K562 (cell line): Measurements from ENCODE around the gene GLP1R. TPM values are rescaled to one million over a fixed set of nuclear protein-coding genes. Genes with fewer than 3 reads are reported as not detected.

ENCODE experiments used
- ATAC-seq: fragments of 200-7000 bp; cut with Tn5 transposase; 3 replicates; pipeline ENCODE4 v1.9.1; 2020; ENCODE audit warnings: moderate library complexity
- BruUV-seq: library from RNA; stranded (reverse); fragments of 400-500 nt; replicated peaks from 2 replicates; lab custom pipeline; 2021; lab: Mats Ljungman, UMichigan
- CTCF ChIA-PET: fragments of 300-600 bp; formaldehyde crosslinking; extraction: SDS; loops from one replicate; lab custom pipeline; 2021; ENCODE audit warnings: low intra/inter-chr PET ratio; lab: Yijun Ruan, JAX
- POLR2A ChIA-PET: fragments of 300-600, 350-650 bp; sonication (Branson Sonifier 250); formaldehyde crosslinking; extraction: SDS; loops from one replicate; lab custom pipeline; 2021; ENCODE audit warnings: antibody characterized with exemption, inconsistent platforms; lab: Yijun Ruan, JAX
- DNase-seq, 4 experiments: peaks; one replicate each; pipeline versions ENCODE4 v3.0.0 to v3.0.0-alpha.2; 2011 to 2018; ENCODE audit warnings: low spot score in 3 of 4, mixed read lengths in 3 of 4; ENCODE audit errors: extremely low read depth in 1 of 4
- FAIRE-seq: peaks from 2 replicates; lab custom pipeline; 2011; peaks lifted over from hg19 to GRCh38; lab: Jason Lieb, UNC
- H2AFZ ChIP-seq: 2 replicates; pipeline ENCODE4 v1.6.0; 2011; ENCODE audit warnings: low read depth, low read length, control low read depth, inconsistent platforms
- H3K27ac ChIP-seq: fragments of 200-600 bp; 3 replicates; pipeline ENCODE4 v1.8.0; 2011; ENCODE audit warnings: low read depth, mild to moderate bottlenecking, control low read depth, inconsistent platforms, low read length, moderate library complexity, mixed read lengths; ENCODE audit errors: extremely low read depth
- H3K27me3 ChIP-seq, 2 experiments: fragments of 300-600 bp in 1 of 2; 2 replicates in 1 of 2; 3 replicates in 1 of 2; pipeline versions ENCODE4 v1.6.0 to v1.8.0; 2011; ENCODE audit warnings: inconsistent platforms in 2 of 2, low read length in 2 of 2, mild to moderate bottlenecking in 1 of 2, mixed read lengths in 1 of 2, moderate library complexity in 1 of 2; ENCODE audit not compliant: control insufficient read depth in 2 of 2, insufficient read depth in 2 of 2
- H3K36me3 ChIP-seq: fragments of 300-600 bp; 3 replicates; pipeline ENCODE4 v1.8.0; 2011; ENCODE audit warnings: mild to moderate bottlenecking, low read length, inconsistent platforms; ENCODE audit not compliant: control insufficient read depth, insufficient read depth
- H3K4me1 ChIP-seq, 2 experiments: fragments of 200-600 bp in 1 of 2; replicated peaks in 1 of 2; 2 replicates in 1 of 2; 3 replicates in 1 of 2; pipeline versions ENCODE4 v1.5.1 to v1.8.0; 2011; ENCODE audit warnings: inconsistent platforms in 2 of 2, low read length in 2 of 2, mild to moderate bottlenecking in 1 of 2, mixed read lengths in 1 of 2, moderate library complexity in 1 of 2; ENCODE audit not compliant: control insufficient read depth in 2 of 2, insufficient read depth in 2 of 2
- H3K4me2 ChIP-seq: 2 replicates; pipeline ENCODE4 v1.6.1; 2011; ENCODE audit warnings: low read length, control low read depth, inconsistent platforms, mixed read lengths; ENCODE audit not compliant: insufficient read depth
- H3K4me3 ChIP-seq: fragments of 200-600 bp; sonication (generic), shearing (Covaris generic); 2 replicates; pipeline ENCODE4 v1.5.1; 2016; ENCODE audit warnings: control low read depth, inconsistent platforms
- H3K79me2 ChIP-seq: fragments of 200-600 bp; 3 replicates; pipeline ENCODE4 v1.8.0; 2011; ENCODE audit warnings: low read length, inconsistent platforms; ENCODE audit not compliant: control insufficient read depth, insufficient read depth
- H3K9ac ChIP-seq, 2 experiments: 2 replicates each; pipeline versions ENCODE4 v1.6.0 to v1.6.1; 2011; ENCODE audit warnings: low read depth in 2 of 2, low read length in 2 of 2, control low read depth in 1 of 2, inconsistent platforms in 1 of 2, mild to moderate bottlenecking in 1 of 2, mixed read lengths in 1 of 2; ENCODE audit not compliant: insufficient read depth in 1 of 2
- H3K9me1 ChIP-seq: one replicate; pipeline ENCODE4 v1.6.0; 2011; ENCODE audit warnings: inconsistent platforms, mild to moderate bottlenecking, low read length, moderate library complexity; ENCODE audit not compliant: control insufficient read depth, insufficient read depth
- H3K9me3 ChIP-seq: replicated peaks from 2 replicates; pipeline ENCODE4 v1.5.1; 2011; ENCODE audit warnings: low read depth, low read length, inconsistent platforms; ENCODE audit not compliant: control insufficient read depth, insufficient read depth
- H4K20me1 ChIP-seq: replicated peaks from 2 replicates; pipeline ENCODE4 v1.6.1; 2011; ENCODE audit warnings: low read length, inconsistent platforms, mixed read lengths; ENCODE audit not compliant: control insufficient read depth, insufficient read depth
- ATF1 ChIP-seq, 2 experiments: fragments of 450-650 bp in 1 of 2; IDR thresholded peaks; 2 replicates each; pipeline ENCODE4 v1.6.1; 2016; ENCODE audit warnings: missing compliant biosample characterization in 1 of 2, missing genetic modification characterization in 1 of 2
- BRCA1 ChIP-seq, 2 experiments: fragments of 450-650 bp in 1 of 2; sonication (generic) in 1 of 2; formaldehyde crosslinking in 1 of 2; IDR thresholded peaks; 2 replicates each; pipeline versions ENCODE4 v1.5.0 to v1.6.1; 2017 to 2020; ENCODE audit warnings: mild to moderate bottlenecking in 1 of 2, missing genetic modification reagents in 1 of 2
- CHD2 ChIP-seq: IDR thresholded peaks from 2 replicates; pipeline ENCODE4 v1.6.1; 2011; ENCODE audit warnings: low read depth, low read length
- GTF2A2 ChIP-seq: IDR thresholded peaks from 2 replicates; pipeline ENCODE4 v1.6.1; 2016; ENCODE audit warnings: mild to moderate bottlenecking, missing genetic modification characterization, missing compliant biosample characterization
- HEY1 ChIP-seq: fragments of 250-450 bp; sonication (Bioruptor Pico); IDR thresholded peaks from 2 replicates; pipeline ENCODE4 v1.5.0; 2020; ENCODE audit warnings: mild to moderate bottlenecking, moderate library complexity, borderline replicate concordance
- HMG20A ChIP-seq: fragments of 450-650 bp; formaldehyde crosslinking; conservative IDR thresholded peaks from 2 replicates; pipeline ENCODE4 v1.4.0; 2020; ENCODE audit warnings: mild to moderate bottlenecking, mixed read lengths
- HNRNPLL ChIP-seq: fragments of 200-400 bp; formaldehyde crosslinking; IDR thresholded peaks from 2 replicates; pipeline ENCODE4 v1.6.1; 2017; ENCODE audit warnings: low read length, low read depth, mild to moderate bottlenecking; ENCODE audit not compliant: poor library complexity, severe bottlenecking
- MCM3 ChIP-seq: fragments of 450-650 bp; IDR thresholded peaks from 2 replicates; pipeline ENCODE4 v1.6.1; 2016
- MITF ChIP-seq: IDR thresholded peaks from 2 replicates; pipeline ENCODE4 v1.6.1; 2014; ENCODE audit warnings: antibody characterized with exemption
- RFX5 ChIP-seq: IDR thresholded peaks from 2 replicates; pipeline ENCODE4 v1.6.1; 2011; ENCODE audit warnings: low read depth, mild to moderate bottlenecking, improper control_type of control experiment, low read length
- ZBTB43 ChIP-seq: sonication (generic); formaldehyde crosslinking; IDR thresholded peaks from 2 replicates; pipeline ENCODE4 v1.8.0; 2023; ENCODE audit warnings: mild to moderate bottlenecking, missing genetic modification reagents
- ZNF239 ChIP-seq: fragments of 250-450 bp; sonication (Bioruptor Pico); IDR thresholded peaks from 2 replicates; pipeline ENCODE4 v1.4.0; 2020; ENCODE audit warnings: mild to moderate bottlenecking
- ZNF780A ChIP-seq: fragments of 250-450 bp; sonication (Bioruptor Pico); IDR thresholded peaks from 2 replicates; pipeline ENCODE4 v1.5.0; 2021; ENCODE audit warnings: mild to moderate bottlenecking
- WGBS: fragments of 100-300 bp; shearing (Covaris generic); methylation state at CpG from one replicate; pipeline ENCODE4 v1.1.6; 2016; ENCODE audit warnings: low coverage, mixed read lengths; ENCODE audit not compliant: insufficient coverage; ENCODE audit errors: missing lambda C conversion rate; 5-methylcytosine and 5-hydroxymethylcytosine counted together
- in situ Hi-C: fragments of 300-500 bp; cut with MboI; formaldehyde crosslinking; loops from 4 replicates; pipeline ENCODE4 v1.15.0; 2018; ENCODE audit warnings: inconsistent platforms, mixed read lengths
- intact Hi-C: fragments of 100-400 bp; cut with micrococcal nuclease; formaldehyde crosslinking; loops from 2 replicates; pipeline ENCODE4 v1.14.2; 2022
- polyA plus RNA-seq, 8 experiments: library from polyadenylated mRNA; depleted of rRNA in 4 of 8; stranded (reverse) in 5 of 8; unstranded in 3 of 8; fragments of >200 nt; fragmentation: Nextera tagmentation in 2 of 8; fragmentation: Illumina TruSeq in 1 of 8; extraction: Ambion mirVana in 2 of 8; extraction: Trizol in 1 of 8; gene quantifications; 2 replicates each; pipeline versions ENCODE4 v1.2.1 to v1.2.3, GENCODE V29; 2011 to 2014; ENCODE audit warnings: inconsistent platforms in 1 of 8, missing spikeins in 1 of 8
- total RNA-seq, 7 experiments: library from RNA; depleted of rRNA in 6 of 7; stranded (reverse); fragments of >200 nt in 6 of 7; fragmentation: Illumina TruSeq in 2 of 7; extraction: Trizol in 2 of 7; gene quantifications; 2 replicates each; pipeline versions ENCODE4 v1.2.1 to v1.2.3, GENCODE V29; 2011 to 2021; ENCODE audit warnings: low replicate concordance in 1 of 7
- TF ChIP-seq, protein P1 (sequence below): sonication (generic); formaldehyde crosslinking; IDR thresholded peaks from 2 replicates; pipeline ENCODE4 v1.8.0; 2022; ENCODE audit warnings: missing genetic modification reagents, mild to moderate bottlenecking, moderate library complexity, borderline replicate concordance
- TF ChIP-seq, protein P2 (sequence below): fragments of 250-450 bp; sonication (Bioruptor Pico); IDR thresholded peaks from 2 replicates; pipeline ENCODE4 v1.8.0; 2022; ENCODE audit warnings: inconsistent platforms, mild to moderate bottlenecking, moderate library complexity, borderline replicate concordance

The GLP1R gene
- total and polyA plus RNA-seq, 9 of the 15 experiments (the other 6 are each of a cell fraction or from before 2014, with no cell fraction given), result not detected

- Histone ChIP-seq H3K4me3 (no peak overlapping the region), H4K20me1 (peaks cover 17% of the 10 kb centered on the region), H3K36me3 (no peaks in the 10 kb centered on the region), H2AFZ (no peak overlapping the region), H3K9me1 (no peaks in the 10 kb centered on the region), H3K4me1 (no peaks in the 10 kb centered on the region; a peak in 1 of 5 replicates), H3K9me3 (no peaks in the 10 kb centered on the region), H3K4me2 (no peak overlapping the region), H3K27ac (no peak overlapping the region), H3K79me2 (no peaks in the 10 kb centered on the region), H3K27me3 (peaks cover 19 to 67% of the 10 kb centered on the region in 2 experiments), H3K9ac (no peak overlapping the region)
- in situ Hi-C loops, result no loop called here
- BruUV-seq, result no TSS peak
- WGBS, result 3% methylated on average over 17 of the region's 17 CpGs
- FAIRE-seq (no peak), ATAC-seq (no peak), DNase-seq (no peak)
- intact Hi-C loops, result no loop called here
- ChIA-PET CTCF (no interaction called here), POLR2A (no interaction called here)
- TF ChIP-seq HNRNPLL, result no peak
- no peak for TF ChIP-seq MCM3
- TF ChIP-seq ZNF239 (CRISPR knock-in tag), result no peak
- TF ChIP-seq, protein P1, sequence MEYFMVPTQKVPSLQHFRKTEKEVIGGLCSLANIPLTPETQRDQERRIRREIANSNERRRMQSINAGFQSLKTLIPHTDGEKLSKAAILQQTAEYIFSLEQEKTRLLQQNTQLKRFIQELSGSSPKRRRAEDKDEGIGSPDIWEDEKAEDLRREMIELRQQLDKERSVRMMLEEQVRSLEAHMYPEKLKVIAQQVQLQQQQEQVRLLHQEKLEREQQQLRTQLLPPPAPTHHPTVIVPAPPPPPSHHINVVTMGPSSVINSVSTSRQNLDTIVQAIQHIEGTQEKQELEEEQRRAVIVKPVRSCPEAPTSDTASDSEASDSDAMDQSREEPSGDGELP (CRISPR knock-in tag), result no peak
- TF ChIP-seq, protein P2, sequence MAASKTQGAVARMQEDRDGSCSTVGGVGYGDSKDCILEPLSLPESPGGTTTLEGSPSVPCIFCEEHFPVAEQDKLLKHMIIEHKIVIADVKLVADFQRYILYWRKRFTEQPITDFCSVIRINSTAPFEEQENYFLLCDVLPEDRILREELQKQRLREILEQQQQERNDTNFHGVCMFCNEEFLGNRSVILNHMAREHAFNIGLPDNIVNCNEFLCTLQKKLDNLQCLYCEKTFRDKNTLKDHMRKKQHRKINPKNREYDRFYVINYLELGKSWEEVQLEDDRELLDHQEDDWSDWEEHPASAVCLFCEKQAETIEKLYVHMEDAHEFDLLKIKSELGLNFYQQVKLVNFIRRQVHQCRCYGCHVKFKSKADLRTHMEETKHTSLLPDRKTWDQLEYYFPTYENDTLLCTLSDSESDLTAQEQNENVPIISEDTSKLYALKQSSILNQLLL (CRISPR knock-in tag), result no peak
- TF ChIP-seq ZNF780A (CRISPR knock-in tag), result no peak
- no peak for TF ChIP-seq GTF2A2 (tag)
- no peak for TF ChIP-seq ZBTB43 (CRISPR knock-in tag)
- no peak for TF ChIP-seq HEY1 (CRISPR knock-in tag)
- no peak for TF ChIP-seq CHD2
- TF ChIP-seq BRCA1 (IDR thresholded peaks at IDR 0.05), result no peak
- TF ChIP-seq BRCA1 (CRISPR knock-in tag; IDR thresholded peaks at IDR 0.05), result no peak
- TF ChIP-seq ATF1 (CRISPR knock-in tag; IDR thresholded peaks at IDR 0.05), result no peak
- no peak for TF ChIP-seq ATF1 (tag; IDR thresholded peaks at IDR 0.05)
- TF ChIP-seq MITF, result no peak
- TF ChIP-seq HMG20A, result no peak
- no peak for TF ChIP-seq RFX5
Observed at GRCh38 chr6:39057251-39058155, 8.9 kb downstream of the GLP1R start.
